ENCODE data around the gene AHSA1.

DNA sequence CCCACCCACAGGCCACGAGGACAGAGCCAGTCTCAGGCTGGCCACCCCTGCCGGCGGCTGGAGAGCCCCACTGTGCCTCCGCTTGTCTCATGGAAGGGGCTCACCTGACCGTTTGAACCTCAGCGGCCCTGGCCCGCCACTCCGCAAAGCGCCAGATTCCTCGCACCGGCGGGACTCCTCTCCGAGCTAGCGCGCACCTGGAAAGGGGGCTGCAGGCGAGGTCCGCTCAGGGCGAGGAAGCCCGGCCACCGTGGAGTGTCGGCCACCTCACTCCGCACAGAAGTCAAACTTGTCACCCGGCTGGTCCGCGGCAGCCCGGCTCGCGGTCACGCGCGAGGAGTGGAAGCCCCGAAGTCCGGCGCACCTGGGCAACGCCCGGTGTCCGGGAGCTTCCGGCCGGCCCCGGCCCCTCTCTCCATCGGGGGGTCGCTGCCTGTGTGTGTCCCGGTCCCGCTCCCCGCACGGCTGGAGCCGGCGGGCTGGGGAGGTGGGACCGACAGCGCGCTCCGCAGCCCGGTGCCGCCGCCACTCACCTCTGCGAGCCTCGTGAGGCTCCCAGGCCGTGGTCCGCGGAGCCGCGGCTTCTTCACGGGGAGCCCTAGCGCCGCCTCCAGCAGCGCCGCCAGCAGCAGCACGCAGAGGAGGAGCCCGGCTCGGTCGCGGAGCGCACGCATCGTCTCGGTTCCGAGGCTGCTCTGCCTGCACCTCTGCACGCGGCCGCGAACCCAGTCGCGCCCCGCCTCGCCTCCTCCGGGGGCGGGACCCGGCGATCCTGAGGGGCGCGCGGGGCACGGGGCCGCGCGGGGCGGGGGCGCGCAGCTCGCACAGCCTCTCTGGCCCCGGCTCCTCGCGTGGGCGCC lies 40.5 kb downstream of the AHSA1 start, which contains the start of gene ISM2:
- TF ChIP-seq CTCF (optimal IDR thresholded peaks at IDR 0.05 in 1 of 3, IDR thresholded peaks at IDR 0.05 in 1 of 3, conservative IDR thresholded peaks at IDR 0.05 in 1 of 3; ENCODE audit: extremely low read depth in 1 of 3, insufficient read depth in 2 of 3, low read length in 3 of 3) (no peak), EZH2 (IDR thresholded peaks at IDR 0.05; ENCODE audit: low read length) (peak; percentile 80)

All from keratinocyte (primary cell).